Naive B cell (primary cell): ENCODE measurements around the gene CUX1. TPM values are rescaled to one million over a fixed set of nuclear protein-coding genes. Genes with fewer than 3 reads are reported as not detected.

ENCODE experiments used
- ATAC-seq, 2 donors: fragments of 150-1000 bp; cut with Tn5 transposase; 2 replicates each; pipeline ENCODE4 v1.10.0; 2021; ENCODE audit warnings: low read depth in 2 of 2, mild to moderate bottlenecking in 2 of 2, moderate library complexity in 2 of 2
- DNase-seq: peaks from one replicate; pipeline ENCODE4 v3.0.0; 2022
- H3K27ac Mint-ChIP-seq, 6 donors: one replicate each; pipeline ENCODE4 v1.8.0; 2020 to 2022; ENCODE audit warnings: mild to moderate bottlenecking in 6 of 6, mixed read lengths in 6 of 6, moderate library complexity in 5 of 6, inconsistent platforms in 2 of 6
- H3K27me3 Mint-ChIP-seq, 3 donors: one replicate each; pipeline ENCODE4 v1.8.0; 2021 to 2022; ENCODE audit warnings: mixed read lengths in 3 of 3, mild to moderate bottlenecking in 1 of 3
- H3K36me3 Mint-ChIP-seq, 2 donors: one replicate each; pipeline ENCODE4 v1.8.0; 2020 to 2022; ENCODE audit warnings: mixed read lengths in 2 of 2, inconsistent platforms in 1 of 2, mild to moderate bottlenecking in 1 of 2
- H3K4me1 Mint-ChIP-seq, 3 donors: one replicate each; pipeline ENCODE4 v1.8.0; 2020 to 2022; ENCODE audit warnings: mixed read lengths in 3 of 3, inconsistent platforms in 1 of 3, mild to moderate bottlenecking in 1 of 3, moderate library complexity in 1 of 3
- H3K4me3 Mint-ChIP-seq, 8 donors: one replicate each; pipeline ENCODE4 v1.8.0; 2020 to 2022; ENCODE audit warnings: mild to moderate bottlenecking in 8 of 8, mixed read lengths in 8 of 8, moderate library complexity in 8 of 8, inconsistent platforms in 2 of 8
- H3K9me3 Mint-ChIP-seq, 7 donors: one replicate each; pipeline ENCODE4 v1.8.0; 2020 to 2022; ENCODE audit warnings: mixed read lengths in 7 of 7, mild to moderate bottlenecking in 5 of 7, inconsistent platforms in 2 of 7, moderate library complexity in 1 of 7
- polyA plus RNA-seq, 6 donors: library from polyadenylated mRNA; unstranded; fragments of 300-500 nt; fragmentation: Illumina TruSeq; gene quantifications; one replicate each; pipeline ENCODE4 v1.2.3, GENCODE V29; 2021; ENCODE audit warnings: low read depth in 6 of 6

CUX1 gene
- 10 to 100 TPM in 5 of 6 donors, under 1 TPM in 1; 0.66 to 31.5 (median 14.5) TPM for polyA plus RNA-seq

- no peaks in the 10 kb centered on the region for H3K36me3 Mint-ChIP-seq
- H3K27me3 Mint-ChIP-seq = no peaks in the 10 kb centered on the region
- DNase-seq (peak; percentile 69), ATAC-seq (peak; percentile 35 to 44)
- H3K9me3 Mint-ChIP-seq = no peaks in the 10 kb centered on the region
- peaks cover 23 to 30% (median 28%) of the 10 kb centered on the region in 3 donors for H3K4me1 Mint-ChIP-seq
- H3K4me3 Mint-ChIP-seq = peak within 1 kb of the TSS; percentile 78 to 94 (median 88)
- H3K27ac Mint-ChIP-seq = peak within 1 kb of the TSS; percentile 27 to 91 (median 54)
Measured at GRCh38 chr7:101817471-101818286, at the start of gene CUX1. Gene CUX1 (plus strand): TSS chr7:101817626. CDS start chr7:101817640, 14 bp downstream.

- no peaks in the 10 kb centered on the region for H3K36me3 Mint-ChIP-seq
- H3K27ac Mint-ChIP-seq = no peak overlapping the region
- ATAC-seq = no peak
Measured at GRCh38 chr7:101768280-101768679, 49.1 kb upstream of the CUX1 start.

GRCh38 chr7:101770466-101770865, 47.0 kb upstream of the CUX1 start:
- no peaks in the 10 kb centered on the region for H3K36me3 Mint-ChIP-seq
- H3K4me3 Mint-ChIP-seq = peak overlapping the region in 1 of 8 donors; percentile 60
- no peaks in the 10 kb centered on the region for H3K9me3 Mint-ChIP-seq
- no peak for DNase-seq
- no peak for ATAC-seq
- H3K27me3 Mint-ChIP-seq = peaks cover 5 to 30% (median 10%) of the 10 kb centered on the region in 3 donors
- H3K4me1 Mint-ChIP-seq = no peaks in the 10 kb centered on the region
- no peak overlapping the region for H3K27ac Mint-ChIP-seq

More at GRCh38 chr7:101768280-101768679, 49.1 kb upstream of the CUX1 start:
- no peak for DNase-seq
- Mint-ChIP-seq H3K4me3 (no peak overlapping the region), H3K9me3 (no peaks in the 10 kb centered on the region), H3K27me3 (peaks cover 0 to 23% (median 4%) of the 10 kb centered on the region in 3 donors), H3K4me1 (no peaks in the 10 kb centered on the region)

DNA sequence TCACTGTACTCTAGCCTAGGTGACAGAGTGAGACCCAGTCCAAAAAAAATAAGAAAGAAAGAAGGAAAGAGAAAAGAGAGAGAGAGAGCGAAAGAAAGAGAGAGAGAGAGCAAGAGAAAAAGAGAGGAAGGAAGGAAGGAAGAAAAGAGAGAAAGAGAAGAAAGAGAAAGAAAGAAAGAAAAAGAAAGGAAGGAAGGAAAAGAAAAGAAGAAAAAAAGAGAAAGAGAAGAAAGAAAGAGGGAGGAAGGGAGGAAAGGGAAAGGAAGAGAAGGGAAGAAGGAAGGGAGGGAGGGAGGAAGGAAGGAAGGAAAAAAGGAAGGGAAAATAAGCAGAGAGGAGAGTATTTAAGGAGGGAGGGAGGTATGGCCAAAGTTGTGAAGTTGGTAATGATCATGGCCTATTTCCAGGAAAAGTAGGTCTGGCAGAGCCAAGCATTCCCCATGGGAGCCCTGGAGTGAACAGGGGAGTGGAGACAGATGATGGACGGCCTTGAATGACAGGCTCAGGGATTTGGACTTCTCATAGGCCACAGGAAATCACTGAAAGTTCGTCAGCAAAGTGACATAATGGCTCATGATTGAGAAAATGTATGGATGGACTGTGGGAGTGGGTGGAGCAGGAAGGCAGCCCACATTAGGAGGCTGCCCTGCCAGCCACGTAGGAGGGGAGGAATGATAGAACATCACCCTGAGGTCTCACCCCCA, 44.8 kb upstream of the CUX1 start:
- no peaks in the 10 kb centered on the region for H3K4me1 Mint-ChIP-seq
- H3K36me3 Mint-ChIP-seq = no peaks in the 10 kb centered on the region
- H3K9me3 Mint-ChIP-seq = no peaks in the 10 kb centered on the region
- no peak for ATAC-seq
- DNase-seq = no peak
- H3K4me3 Mint-ChIP-seq = no peak overlapping the region
- H3K27ac Mint-ChIP-seq = peak overlapping the region in 1 of 6 donors; percentile 52
- H3K27me3 Mint-ChIP-seq = peaks cover 6 to 35% (median 18%) of the 10 kb centered on the region in 3 donors

DNA sequence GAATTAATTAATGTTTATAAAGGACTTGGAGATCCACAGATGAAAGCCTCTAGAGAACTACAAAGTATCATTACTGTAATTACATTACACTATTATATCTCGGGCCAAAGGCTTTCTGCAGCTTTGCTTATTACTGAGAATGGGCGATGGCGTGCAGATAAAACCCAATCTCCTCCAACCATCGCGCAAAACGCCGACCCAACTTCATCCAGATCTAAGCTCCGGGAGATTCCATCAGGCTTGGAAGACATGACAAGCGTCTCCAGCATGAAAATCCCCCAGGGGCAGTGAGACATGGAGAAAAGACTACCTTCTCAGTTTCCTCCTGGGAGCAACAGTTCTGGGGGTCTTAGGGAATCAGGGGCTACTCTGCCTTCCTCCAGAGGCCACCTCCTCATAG, 42.2 kb upstream of the CUX1 start:
- no peak for DNase-seq
- Mint-ChIP-seq H3K4me1 (no peaks in the 10 kb centered on the region), H3K27me3 (peaks cover 12 to 31% (median 18%) of the 10 kb centered on the region in 3 donors), H3K27ac (no peak overlapping the region), H3K9me3 (no peaks in the 10 kb centered on the region), H3K36me3 (no peaks in the 10 kb centered on the region), H3K4me3 (no peak overlapping the region)
- no peak for ATAC-seq

- no peaks in the 10 kb centered on the region for H3K36me3 Mint-ChIP-seq
- H3K9me3 Mint-ChIP-seq = no peaks in the 10 kb centered on the region
- peak overlapping the region in 1 of 6 donors; percentile 49 for H3K27ac Mint-ChIP-seq
Measured at GRCh38 chr7:101778026-101778580, 39.3 kb upstream of the CUX1 start.

DNA sequence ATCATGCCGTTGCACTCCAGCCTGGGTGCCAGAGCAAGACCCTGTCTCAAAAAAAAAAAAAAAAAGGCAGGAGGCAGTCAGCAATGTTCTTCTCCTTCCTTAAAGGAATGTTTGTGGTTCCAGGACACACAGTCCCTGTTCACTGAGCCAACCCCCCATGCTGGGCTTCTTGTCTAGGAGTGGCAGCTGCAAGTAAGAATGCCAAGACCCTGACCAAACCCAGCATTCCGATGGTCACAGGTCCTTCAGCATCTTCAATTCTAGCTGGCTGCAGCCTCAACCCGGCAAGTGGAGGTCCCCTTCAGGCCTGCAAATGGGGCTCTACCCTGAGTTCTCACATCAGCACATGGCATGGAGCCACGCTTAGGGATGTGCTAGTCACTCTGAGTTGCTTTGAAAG, 38.2 kb upstream of the CUX1 start:
- DNase-seq = no peak
- Mint-ChIP-seq H3K36me3 (no peaks in the 10 kb centered on the region), H3K4me1 (peaks cover under 1 to 4% (median 3%) of the 10 kb centered on the region in 3 donors), H3K27ac (no peak overlapping the region), H3K27me3 (peaks cover 13 to 16% (median 13%) of the 10 kb centered on the region in 3 donors), H3K4me3 (no peak overlapping the region), H3K9me3 (no peaks in the 10 kb centered on the region)
- ATAC-seq = no peak

More at GRCh38 chr7:101778026-101778580, 39.3 kb upstream of the CUX1 start:
- Mint-ChIP-seq H3K4me1 (no peaks in the 10 kb centered on the region), H3K4me3 (no peak overlapping the region), H3K27me3 (peaks cover 12 to 14% (median 12%) of the 10 kb centered on the region in 3 donors)
- no peak for ATAC-seq
- no peak for DNase-seq

GRCh38 chr7:101780281-101780680, 37.1 kb upstream of the CUX1 start:
- Mint-ChIP-seq H3K27me3 (peaks cover 13 to 16% (median 13%) of the 10 kb centered on the region in 3 donors), H3K36me3 (no peaks in the 10 kb centered on the region), H3K4me3 (no peak overlapping the region), H3K4me1 (peaks cover 5 to 14% (median 8%) of the 10 kb centered on the region in 3 donors), H3K27ac (no peak overlapping the region), H3K9me3 (peaks cover 0 to 1% (median 0%) of the 10 kb centered on the region in 7 donors)
- ATAC-seq (no peak), DNase-seq (no peak)

GRCh38 chr7:101781439-101781838, 36.0 kb upstream of the CUX1 start:
- H3K27me3 Mint-ChIP-seq = peaks cover 7 to 16% (median 13%) of the 10 kb centered on the region in 3 donors
- DNase-seq = no peak
- H3K4me3 Mint-ChIP-seq = no peak overlapping the region
- ATAC-seq = no peak
- H3K4me1 Mint-ChIP-seq = peaks cover 5 to 15% (median 8%) of the 10 kb centered on the region in 3 donors
- peak overlapping the region in 1 of 6 donors; percentile 63 for H3K27ac Mint-ChIP-seq
- H3K9me3 Mint-ChIP-seq = peaks cover 0 to 1% (median 0%) of the 10 kb centered on the region in 7 donors
- H3K36me3 Mint-ChIP-seq = no peaks in the 10 kb centered on the region

DNA sequence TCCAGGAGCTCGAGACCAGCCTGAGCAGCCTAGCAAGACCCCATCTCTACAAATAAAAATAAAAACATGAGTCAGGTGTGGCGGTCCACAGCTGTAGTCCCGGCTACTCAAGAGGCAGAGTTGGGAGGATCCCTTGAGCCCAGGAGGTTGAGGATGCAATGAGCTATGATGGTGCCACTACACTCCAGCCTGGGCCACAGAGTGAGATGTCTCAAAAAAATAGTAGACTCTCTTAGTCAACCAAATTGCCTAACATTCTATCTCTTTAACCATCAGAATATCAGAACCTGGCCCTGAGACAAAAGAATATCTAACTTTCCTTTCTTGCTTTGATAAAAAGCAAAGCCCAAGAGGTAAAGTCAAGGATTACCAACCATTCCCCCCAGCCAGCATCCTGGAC, 35.0 kb upstream of the CUX1 start:
- no peaks in the 10 kb centered on the region for H3K36me3 Mint-ChIP-seq
- DNase-seq (no peak), ATAC-seq (no peak)
- peaks cover 5 to 15% (median 8%) of the 10 kb centered on the region in 3 donors for H3K4me1 Mint-ChIP-seq
- peaks cover 0 to 1% (median 0%) of the 10 kb centered on the region in 7 donors for H3K9me3 Mint-ChIP-seq
- peaks cover 7 to 13% (median 9%) of the 10 kb centered on the region in 3 donors for H3K27me3 Mint-ChIP-seq
- H3K4me3 Mint-ChIP-seq = no peak overlapping the region
- no peak overlapping the region for H3K27ac Mint-ChIP-seq

DNA sequence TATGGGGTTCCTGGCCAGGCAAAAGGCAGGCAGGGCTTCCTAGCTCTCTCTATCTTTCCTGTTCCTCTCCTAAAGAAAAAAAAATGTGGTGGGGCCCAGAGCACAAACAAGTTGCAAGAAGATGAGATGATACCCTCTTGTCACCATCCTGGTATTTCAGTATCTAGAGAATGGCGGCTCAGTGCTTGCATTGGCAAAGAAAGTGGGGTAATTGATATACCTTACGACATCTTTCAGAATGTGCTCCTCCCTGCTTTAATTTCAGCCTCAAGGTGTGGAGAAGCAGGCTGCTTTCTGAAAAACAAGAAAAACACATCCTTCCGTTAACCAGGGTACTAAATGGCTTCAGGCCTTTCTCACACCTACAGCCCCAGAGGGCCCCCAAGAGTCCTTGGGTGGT, 34.5 kb upstream of the CUX1 start:
- no peak for DNase-seq
- Mint-ChIP-seq H3K27ac (no peak overlapping the region), H3K36me3 (no peaks in the 10 kb centered on the region), H3K4me3 (no peak overlapping the region), H3K9me3 (peaks cover 0 to 1% (median 0%) of the 10 kb centered on the region in 7 donors), H3K4me1 (peaks cover 5 to 15% (median 8%) of the 10 kb centered on the region in 3 donors), H3K27me3 (peaks cover 7 to 9% (median 8%) of the 10 kb centered on the region in 3 donors)
- no peak for ATAC-seq

- Mint-ChIP-seq H3K27me3 (peaks cover 6 to 8% (median 7%) of the 10 kb centered on the region in 3 donors), H3K36me3 (no peaks in the 10 kb centered on the region), H3K4me1 (peaks cover 5 to 15% (median 8%) of the 10 kb centered on the region in 3 donors), H3K4me3 (no peak overlapping the region), H3K27ac (no peak overlapping the region), H3K9me3 (peaks cover 0 to 3% (median 0%) of the 10 kb centered on the region in 7 donors)
- DNase-seq (no peak), ATAC-seq (no peak)
Measured at GRCh38 chr7:101783381-101784181, 33.8 kb upstream of the CUX1 start.
